ENCODE measurements around the gene GPLD1.

Gene GPLD1

DNA sequence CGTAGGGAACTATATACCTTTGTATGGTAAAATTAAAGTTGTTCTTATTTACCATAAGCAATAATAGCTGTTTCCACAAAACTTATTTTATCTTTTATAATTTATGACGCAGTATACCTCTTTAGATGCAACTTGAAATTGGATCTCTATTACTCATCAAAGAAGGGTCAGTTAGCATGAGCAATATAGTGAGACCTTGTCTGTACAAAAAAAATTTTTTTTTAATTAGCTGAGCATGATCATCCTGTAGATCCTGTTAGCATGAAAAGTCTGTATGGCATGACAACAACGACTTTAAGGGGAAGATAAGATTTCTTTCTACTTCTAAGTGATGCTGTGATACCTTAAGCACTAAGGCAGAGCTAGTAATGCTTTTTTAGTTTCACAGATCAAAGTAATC, 11.3 kb upstream of the GPLD1 start:
- FAIRE-seq = no peak

DNA sequence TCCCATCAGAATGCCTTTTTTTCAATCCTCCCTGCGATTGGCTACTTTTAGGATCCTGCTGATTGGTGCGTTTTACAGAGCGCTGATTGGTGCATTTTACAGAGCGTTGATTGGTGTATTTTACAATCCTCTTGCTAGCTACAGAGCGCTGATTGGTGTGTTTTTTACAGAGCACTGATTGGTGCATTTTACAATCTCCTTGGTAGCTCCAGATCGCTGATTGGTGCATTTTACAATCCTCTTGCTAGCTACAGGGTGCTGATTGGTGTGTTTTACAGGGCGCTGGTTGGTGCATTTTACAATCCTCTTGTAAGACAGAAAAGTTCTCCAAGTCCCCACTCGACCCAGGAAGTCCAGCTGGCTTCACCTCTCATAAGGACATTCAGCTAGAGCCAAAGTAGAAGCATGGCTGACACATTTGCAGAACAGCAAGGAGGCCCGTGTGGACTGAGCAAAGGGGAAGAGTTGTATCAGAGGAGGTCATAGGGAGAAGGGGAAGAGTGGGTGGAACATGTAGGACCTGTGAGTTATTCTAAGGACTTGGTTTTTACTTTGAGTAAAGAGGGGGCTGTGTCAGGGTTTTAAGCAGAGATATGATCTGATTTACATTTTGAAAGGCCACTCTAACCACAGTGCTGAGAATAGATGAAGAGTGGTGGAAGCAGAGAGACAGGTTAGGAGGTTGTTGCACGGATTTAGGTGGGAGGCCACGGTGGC, 8.0 kb upstream of the GPLD1 start:
- no peak for FAIRE-seq

DNA sequence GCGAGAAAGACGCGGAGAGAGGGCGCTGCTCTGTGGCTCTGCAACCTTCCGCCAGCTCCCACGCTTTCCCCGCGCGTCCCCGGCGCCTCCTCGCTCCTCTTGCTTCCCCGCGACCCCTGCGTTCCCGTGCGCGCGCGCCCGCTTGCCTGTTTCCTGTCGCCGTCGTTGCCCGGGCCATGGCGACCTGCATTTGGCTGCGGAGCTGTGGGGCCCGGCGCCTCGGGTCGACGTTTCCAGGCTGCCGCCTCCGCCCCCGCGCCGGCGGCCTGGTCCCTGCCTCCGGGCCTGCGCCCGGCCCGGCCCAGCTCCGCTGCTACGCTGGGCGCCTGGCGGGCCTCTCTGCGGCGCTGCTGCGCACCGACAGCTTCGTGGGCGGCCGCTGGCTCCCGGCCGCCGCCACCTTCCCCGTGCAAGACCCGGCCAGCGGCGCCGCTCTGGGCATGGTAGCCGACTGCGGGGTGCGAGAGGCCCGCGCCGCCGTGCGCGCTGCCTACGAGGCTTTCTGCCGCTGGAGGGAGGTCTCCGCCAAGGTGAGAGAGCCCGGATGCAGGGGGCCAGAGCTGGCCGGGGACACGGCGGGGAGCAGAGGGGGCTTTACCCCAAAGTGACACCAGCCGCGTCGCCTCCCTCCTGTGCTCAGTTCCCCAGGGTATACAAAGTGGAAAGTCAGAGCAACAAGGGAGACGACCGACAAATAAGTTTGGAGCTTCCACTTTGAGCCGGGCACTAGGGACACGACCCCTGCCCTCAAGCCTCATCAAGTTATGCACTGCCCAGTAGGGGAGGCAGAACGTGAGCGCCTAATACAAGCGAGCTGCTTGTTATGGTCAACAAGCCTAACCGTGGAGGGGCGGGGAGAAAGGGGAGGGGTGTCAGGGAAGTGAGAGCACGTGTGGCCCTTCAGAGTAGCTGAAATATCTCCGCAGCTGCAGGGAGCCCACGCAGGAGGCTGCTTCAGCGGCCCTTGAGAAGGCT, 5.7 kb upstream of the GPLD1 start, which contains the start of gene ALDH5A1:
Gene ALDH5A1 (plus strand): TSS at position 149 of the 975 bp plus-strand sequence. CDS start 28 bp downstream, at position 177.
- no peak for FAIRE-seq

DNA sequence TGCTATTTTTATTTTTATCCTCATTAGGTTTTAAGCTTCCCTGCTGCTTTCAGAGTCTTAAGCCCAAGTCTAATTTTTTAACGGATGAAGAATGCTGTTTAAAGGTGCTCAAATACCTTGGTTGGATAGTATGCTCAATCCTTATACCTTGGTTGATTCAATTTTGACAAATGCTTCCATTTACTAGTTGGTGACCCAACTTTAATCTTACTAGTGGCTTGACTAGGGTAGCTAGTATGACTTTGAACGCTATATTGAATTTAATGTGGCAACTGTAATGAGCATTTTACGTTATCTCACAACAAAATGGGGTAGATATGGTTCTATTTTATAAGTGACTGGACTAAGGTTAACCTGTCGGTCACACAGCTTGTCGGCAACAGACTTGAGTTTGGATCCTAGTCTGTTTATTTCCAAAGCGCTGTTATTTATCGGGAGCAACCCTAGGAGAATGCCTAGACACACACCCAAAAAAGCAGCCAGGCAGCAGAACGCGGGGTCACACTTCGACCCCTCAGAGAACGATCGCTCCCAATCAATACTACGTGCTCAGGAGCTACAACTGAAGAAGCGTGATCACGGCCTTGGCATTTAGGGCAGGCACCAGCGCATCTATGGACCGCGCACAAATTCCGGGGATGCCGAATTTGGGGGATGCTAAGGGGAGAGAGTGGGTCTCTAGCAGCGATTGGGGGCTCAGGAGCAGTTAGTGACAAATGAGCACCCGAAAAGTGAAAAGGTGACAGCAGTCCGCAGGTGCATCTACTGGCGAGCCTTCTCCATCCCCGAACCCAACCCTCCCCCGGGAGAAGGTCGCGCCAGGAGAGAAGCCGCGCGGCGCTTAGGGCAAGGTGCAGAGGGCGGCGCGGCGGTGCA, 4.8 kb upstream of the GPLD1 start:
- FAIRE-seq = no peak

DNA sequence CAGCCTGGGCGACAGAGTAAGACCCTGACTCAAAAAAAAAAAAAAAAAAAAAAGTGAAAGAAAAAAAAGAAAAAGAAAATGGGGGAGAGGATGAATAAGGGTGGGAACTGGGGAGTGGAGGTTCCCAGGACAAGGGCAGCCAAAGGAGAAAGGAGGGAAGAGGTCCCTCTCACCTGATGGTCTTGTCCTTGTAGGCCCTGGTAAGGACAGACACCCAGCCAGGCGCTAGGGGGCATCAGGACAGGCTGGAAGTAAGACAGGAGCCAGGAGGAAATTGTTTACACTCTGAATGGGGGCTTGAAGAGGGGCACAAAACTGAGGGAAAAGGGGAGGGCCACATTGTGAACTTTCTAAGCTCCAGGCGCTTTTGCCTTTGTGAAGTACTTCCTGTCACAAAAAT, 3.1 kb upstream of the GPLD1 start:
- no peak for FAIRE-seq

DNA sequence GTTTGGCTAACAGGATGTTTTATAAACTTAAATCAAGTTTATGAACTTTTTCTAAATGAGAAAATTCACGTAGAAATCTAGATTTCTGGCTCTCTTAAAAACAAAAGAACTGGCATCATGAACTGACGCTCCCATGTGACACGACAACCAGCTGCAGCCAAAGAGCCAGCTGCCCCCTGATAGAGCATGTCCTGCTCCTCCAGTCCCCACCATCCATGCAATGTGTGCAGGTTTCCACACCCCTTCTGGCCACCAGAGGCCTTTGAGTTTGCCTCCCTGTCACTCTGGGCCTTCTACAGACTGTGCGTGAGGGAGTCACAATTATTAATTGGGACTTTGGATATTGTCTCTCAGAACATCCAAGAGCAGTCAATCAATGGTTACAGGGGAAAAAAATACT, 1.6 kb upstream of the GPLD1 start:
- no peak for FAIRE-seq

DNA sequence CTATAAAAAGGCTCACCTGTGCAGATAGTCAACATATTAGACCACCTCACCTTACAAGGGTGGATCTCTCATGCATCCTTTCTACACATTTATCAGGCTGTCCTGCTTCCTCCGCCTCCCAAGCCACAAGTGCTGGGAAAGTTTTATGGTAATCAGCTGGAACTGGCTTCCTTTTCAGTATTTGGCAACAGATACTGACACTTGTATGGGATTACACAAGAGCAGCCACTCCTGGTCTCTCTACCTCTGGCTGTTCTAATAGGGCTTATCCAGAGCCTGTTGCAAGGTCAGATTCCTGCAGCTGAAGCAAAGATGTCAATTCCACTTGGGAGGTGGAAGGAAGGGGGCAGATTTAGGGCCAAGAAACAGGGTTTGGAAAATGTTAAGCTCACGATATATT, 503 bp upstream of the GPLD1 start:
- no peak for FAIRE-seq

DNA sequence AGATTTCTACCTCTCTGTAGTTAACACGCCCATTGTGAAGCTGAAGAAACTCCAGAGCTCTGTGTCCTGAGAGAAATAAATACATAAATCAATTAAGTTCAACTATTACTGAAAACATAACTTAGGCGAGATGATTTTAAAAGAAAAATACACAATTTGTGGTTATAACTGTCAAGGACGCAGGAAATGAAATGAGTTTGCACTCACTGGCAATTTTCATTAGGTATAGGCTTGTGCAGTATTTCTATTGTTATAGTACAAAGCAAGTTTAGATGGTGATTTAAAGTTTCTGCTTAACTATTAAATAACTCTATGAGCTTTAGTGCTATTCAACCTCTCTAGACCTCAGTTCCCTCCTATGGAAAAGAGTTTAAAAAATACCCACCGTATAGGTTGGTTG, 3.3 kb downstream of the GPLD1 start:
- no peak for FAIRE-seq

DNA sequence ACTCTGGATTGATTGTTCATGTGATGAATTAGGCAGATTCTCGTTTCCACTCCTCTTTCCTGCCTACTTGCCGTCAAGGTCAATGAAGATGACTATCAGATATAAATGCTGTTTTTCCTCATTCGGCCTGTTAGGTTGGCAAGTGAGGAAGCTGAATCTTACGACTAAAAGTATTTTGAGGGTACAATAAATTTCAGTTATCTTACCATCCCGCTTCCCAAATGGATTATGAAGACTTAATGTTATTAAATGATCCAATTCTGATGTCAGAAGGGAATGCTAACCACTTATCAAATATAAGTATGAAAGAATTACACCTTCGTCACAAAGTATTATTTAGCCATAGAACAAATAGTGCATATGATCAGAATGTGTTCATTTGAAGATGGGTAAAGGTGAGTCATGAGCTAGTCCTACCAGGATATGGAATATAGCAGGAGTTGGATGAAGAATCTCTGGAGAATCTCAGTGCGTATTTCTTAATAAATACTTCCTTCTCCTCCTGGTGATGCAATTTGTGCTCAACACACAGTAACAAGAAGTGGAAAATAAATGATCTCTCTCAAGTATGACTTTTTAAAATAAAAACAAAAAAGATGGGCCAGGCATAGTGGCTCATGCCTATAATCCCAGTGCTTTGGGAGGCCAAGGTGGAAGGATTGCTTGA, 4.6 kb downstream of the GPLD1 start:
- no peak for FAIRE-seq

DNA sequence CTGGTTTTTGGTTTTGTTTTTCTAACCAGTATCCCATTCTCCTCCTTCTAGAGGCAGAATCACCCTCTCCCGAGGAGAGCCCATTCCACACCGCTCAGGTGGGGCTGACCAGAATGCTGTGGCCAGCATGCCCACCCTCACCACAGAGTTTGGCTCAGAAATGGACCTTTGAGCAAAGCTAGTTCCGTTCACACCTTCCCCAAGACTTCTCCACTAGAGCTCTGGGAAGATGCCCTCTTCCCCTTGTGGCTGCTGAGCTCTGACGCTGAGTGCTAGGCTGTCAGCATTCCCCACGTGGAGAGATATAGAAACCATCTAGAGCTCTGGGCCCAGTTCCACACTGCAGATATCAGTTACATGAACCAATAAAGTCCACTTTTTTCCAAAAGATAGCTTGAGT, 7.9 kb downstream of the GPLD1 start:
- FAIRE-seq = no peak

DNA sequence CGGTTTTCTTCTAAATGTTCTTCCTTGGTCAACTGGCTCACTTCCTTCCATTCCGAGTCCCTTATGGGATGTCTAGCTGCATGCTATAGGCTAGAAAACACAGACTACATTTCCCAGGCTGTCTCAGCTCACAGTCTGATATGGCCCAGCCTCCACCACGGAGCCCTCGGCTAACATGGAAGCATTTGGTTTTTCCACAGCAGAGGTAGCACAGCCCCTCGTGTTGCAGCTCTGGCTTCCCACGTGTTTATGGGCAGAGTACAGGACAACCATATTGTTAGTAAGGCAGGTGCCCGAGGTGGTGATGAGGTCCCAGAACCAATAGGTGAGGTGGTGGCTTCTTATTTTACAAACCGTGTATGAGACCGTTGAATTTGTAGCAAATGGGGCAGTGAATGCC, 8.7 kb downstream of the GPLD1 start:
- FAIRE-seq = no peak

DNA sequence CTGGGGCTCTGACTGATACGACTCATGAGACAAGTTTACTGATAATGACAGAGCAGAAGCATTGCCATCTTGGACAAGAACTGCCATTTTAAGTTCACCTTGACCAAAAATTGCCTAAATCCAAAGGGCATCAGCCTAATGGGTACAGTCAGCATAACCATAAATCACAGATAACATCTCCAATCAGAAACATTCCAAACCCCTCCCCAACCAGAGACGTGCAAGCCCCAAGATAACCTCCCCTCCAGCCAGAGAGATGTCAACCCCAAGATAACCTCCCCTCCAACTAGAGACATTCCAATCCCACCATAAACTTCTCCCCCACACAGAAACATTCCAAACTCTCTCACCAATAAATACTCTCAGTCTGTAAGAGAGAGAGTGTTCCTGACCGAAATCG, 10.5 kb downstream of the GPLD1 start:
- no peak for FAIRE-seq

DNA sequence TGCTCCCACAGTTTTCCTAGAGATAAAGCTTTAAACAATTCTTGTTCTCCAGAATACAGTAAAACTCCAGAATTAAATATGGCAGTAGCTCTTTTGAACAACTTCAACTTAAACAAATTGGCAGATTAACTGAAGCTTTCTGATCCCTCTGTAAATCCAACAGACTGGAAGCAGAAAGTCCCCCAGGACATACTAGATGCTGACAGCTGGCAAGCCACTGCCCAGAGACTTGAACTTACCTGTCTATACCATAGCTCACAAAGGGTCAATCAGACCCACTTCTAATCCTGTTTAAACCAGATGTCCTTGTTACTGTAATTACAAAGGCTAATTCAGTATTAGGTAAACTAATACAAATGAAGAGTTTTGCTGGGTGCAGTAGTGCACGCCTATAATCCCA, 12.3 kb downstream of the GPLD1 start:
- no peak for FAIRE-seq

DNA sequence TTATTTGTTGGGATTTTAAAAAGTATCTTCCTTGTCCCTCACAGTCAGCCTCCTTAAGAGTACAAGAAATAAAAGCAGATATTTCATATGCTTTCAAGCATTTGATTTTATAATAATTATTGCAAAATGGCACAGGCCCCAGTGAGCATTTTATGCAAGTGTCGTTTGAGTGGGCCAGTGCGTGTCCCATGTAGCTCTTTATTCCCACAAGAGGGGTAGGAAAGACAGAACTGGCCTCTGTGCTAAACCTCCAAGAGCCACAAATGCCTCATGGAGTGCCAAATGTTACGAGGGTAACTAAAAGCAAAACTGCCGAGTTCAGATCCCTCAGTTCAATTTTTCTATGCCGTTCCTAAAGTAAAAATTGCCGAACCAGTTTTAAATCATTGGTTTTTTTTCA, 12.7 kb downstream of the GPLD1 start:
- no peak for FAIRE-seq

DNA sequence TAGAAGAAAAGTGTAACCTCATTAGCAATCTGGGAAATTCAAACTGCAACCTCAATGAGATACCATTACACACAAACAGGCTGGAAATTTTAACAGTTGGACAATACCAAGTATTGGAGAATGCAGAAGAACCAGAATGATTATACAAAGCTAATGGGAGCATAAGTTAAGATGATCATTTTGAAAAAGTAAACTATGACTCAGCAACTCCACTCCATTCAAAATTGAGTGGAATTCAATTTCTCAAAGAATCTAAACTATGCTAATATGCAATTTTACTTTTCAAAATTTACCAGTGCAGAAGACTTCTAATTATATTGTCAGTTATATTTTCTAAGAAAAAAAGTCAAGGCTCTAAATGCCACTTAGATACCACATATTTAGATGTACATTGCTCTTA, 17.2 kb downstream of the GPLD1 start:
- FAIRE-seq = no peak

DNA sequence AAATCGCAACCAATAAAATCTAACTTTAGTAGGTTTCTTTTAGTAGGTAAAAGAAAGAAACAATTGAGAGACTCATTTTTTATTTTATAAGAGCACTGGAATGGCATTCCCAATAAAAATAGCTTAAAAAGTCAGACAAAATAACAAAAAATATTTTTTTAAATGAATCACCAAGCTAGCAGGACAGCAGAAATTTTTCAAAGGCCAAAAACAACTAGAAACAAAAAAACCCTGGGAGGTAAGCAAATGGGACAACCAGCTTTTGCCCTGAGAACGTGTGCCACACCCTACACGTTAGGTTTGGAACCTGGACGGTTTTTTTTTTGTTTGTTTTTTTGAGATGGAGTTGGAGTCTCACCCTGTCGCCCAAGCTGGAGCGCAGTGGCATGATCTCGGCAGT, 19.6 kb downstream of the GPLD1 start:
- FAIRE-seq = no peak

DNA sequence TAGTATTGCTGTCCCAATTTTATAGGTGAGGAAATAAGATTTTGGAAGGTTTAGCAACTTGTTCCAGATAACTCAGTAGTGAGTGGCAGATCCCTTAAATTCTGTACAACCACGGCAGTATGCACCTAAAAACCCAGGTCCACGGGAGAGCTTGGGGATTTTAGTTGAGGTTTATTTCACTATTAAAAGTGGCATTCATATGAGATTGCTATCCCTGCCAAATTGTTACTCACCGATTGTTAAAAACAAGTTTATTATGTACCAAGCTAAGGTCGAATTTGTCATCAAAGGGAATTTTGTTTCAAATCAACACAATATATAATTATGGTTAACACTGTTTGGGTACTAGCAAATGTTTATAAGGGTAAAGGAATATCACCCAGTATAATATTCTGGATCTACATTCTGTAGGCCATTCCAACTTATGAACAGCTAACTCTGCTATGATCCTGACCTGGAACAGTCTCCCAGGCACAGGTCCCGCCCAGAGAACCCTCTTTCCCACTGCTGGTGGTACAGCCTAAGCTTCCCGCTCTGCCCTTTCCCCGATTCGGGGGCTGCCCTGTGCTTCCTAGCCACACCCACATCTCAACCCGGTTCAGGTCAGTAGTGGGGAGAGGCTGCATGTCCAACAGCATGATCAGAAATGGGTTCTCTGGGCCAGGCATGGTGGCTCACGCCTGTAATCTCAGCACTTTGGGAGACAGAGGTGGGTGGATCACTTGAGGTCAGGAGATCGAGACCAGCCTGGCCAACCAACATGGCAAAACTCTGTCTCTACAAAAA, 24.9 kb downstream of the GPLD1 start:
- FAIRE-seq = no peak

DNA sequence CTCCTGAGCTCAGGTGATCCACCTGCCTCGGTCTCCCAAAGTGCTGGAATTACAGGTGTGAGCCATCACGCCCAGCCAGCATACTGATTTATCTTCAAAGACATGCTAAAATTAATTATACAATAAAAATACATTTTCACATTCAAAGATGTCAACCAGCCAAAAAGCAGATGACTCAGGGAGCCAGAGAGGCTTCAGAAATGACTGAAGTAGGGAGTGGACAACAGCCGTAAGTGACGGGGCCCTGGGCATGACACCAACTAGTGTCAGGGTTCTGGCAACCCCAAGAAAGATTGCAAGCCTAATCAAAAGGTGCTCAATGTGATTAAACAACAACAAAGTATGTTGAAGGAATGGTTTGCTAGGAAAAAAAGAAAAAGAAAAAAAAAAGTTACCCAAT, 28.4 kb downstream of the GPLD1 start:
- FAIRE-seq = no peak

DNA sequence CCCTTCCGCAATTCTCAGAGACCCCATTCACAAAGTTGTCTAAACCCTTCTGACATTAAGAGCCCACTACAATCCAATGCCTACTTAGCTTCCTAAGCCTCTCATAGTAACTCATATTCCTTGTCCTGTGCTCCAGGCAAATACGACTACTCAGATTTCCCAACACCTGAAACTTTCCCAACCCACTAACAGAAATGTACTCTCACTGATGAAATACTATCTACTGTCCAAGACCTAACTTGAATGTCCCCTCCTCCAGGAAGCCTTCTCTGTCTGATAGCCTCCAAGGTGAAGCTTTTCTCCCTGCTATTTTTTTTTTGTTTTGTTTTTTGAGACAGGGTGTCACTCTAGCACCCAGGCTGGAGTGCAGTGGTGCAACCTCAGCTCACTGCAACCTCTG, 30.4 kb downstream of the GPLD1 start:
- no peak for FAIRE-seq

DNA sequence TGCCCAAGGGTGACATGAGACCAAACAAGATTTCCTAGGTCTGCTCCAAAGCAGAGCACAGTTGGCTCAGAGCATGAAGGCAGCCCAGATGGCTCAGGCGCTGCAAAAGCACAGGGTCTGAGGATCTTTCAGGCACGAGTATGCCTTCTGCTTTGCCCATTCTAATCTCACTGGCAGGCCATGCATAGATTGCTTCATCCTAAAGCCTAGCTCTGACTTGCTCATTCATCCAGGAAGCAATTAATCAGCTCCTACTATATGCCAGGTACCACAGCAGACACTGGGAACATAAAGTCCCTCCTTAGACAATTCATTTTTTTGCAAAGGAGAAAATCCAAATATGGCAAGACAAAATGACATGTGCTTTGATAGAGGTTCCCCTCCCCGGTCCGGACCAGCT, 31.2 kb downstream of the GPLD1 start:
- no peak for FAIRE-seq

DNA sequence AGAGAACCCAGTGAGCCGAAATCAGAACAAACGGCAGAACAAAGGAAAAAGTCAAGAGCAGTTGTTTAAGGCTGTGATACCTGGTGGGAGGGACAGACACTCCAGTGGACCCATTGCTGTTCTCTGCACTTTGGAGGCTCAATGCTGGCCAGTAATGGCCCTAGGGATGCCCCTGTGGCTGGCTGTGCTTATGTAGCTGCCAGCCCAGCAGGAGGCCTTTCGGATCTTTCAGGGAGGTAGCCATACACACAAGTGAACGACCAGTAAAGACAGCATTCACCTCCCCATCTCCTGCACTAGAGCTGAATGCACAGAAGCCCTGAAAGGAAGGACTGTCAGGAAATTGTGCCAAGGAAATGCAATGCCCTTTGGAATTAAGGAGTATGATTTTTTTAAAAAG, 34.3 kb downstream of the GPLD1 start:
- FAIRE-seq = no peak

DNA sequence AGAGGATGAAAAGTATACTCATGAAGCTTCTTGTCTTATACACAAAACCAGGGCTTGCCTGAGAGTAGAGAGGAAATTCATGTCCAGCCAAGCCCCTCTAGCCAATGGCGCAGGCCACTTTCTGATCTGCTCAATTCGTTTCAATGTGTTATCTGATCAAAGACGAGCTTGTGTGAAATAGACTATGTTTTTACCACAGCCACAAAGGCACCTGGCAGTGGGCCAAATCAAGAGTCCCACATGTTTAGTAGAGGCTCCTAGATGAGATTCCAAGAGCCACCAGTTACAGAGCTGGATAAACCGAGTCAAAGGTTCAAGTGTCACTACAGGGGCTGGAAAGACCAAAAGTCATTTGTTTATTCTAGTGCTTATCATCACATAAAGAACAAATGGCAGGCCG, 34.9 kb downstream of the GPLD1 start:
- no peak for FAIRE-seq
